G401.6 (cell line): ENCODE results near the gene NCF2.

Experiments
- FAIRE-seq: peaks from 2 replicates; lab custom pipeline; 2012; peaks lifted over from hg19 to GRCh38; lab: Jason Lieb, UNC

NCF2 gene

GRCh38 chr1:183583466-183583865, 6.8 kb downstream of the NCF2 start:
- FAIRE-seq: no peak

- no peak for FAIRE-seq
Observed at GRCh38 chr1:183582021-183582713, 8.1 kb downstream of the NCF2 start.

DNA sequence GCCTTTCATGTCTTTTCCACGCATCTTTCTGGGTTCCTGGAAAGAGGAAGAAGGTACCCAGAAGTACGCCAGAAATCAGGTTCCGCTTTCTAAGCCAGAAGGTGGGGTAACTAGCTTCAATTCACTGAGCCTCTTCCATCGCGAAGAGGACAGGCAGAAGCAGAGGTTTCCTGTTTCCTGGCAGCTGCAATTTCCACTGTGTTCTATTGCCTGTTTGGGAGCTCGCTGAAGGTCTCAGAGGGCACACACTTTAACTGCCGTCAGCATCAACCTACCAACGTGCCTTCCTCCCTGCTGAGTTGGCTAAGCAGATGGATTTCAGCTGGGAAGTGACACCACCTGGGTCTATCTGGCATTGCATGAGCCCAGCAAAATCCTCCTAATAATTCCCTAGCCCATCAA, 10.0 kb downstream of the NCF2 start:
- no peak for FAIRE-seq

DNA sequence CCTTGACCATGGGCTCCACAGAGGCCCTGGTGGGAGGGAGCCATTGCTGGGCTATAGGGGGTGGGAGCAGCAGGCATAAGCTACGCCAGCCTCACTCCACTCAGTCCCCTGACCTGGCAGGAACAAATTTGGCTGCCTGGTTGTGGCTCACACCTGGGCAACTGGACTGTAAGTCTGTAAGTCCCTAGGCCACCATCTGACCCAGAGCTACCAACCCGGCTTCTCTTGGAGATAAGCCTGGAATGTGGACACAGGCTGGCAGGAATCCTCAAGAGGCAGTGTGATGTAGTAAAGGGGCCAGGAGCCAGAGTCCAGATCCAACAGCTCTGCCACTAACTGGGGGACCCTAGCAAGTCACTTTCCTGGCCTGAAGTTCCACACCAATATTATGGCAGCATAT, 11.4 kb downstream of the NCF2 start:
- no peak for FAIRE-seq

DNA sequence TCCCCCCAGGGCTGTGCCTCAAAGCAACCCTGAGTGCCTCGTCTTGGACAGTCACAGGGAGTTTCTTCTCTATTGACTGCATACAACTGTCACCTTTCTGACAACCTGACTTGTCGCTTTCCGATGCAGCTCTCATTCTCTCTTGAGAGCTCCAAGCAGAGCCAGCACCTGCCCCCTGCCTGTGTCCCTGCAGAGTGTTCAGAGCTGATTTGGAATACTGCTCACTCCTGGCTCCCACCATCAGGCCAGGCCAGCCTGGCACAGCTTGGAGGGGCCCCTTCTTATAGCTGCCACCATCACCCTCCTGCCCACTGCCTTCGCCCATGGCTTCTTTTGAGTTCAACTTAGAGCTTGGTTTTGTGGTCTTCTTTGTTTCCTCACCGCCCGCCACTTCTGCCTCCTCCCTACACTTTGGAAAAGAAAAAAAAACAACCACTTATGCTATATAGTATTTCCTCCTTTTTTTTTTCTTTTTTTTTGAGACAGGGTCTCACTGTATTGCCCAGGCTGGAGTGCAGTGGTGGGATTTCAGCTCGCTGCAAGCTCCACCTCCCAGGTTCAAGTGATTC, 12.3 kb downstream of the NCF2 start:
- FAIRE-seq: no peak

DNA sequence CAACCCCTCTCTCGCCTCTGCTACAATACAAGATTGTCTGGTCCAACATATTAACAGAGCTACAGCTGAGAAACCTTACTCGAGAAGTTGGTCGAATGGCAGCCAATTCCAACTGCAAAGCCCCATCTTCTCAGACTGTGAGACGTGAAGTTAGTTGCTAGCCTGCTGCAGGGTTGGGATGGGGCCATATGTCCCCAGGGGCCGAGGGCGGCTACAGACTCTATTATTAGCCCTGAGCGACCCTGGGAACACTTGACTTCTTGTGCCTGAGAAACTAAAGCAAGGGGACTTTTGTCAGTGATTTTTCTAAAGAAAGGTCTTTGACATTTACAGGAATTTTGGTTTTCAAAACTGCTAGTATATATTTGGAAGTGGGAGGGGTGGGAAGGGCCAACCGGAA, 13.7 kb downstream of the NCF2 start:
- no peak for FAIRE-seq

GRCh38 chr1:183575606-183576005, 14.7 kb downstream of the NCF2 start:
- no peak for FAIRE-seq

DNA sequence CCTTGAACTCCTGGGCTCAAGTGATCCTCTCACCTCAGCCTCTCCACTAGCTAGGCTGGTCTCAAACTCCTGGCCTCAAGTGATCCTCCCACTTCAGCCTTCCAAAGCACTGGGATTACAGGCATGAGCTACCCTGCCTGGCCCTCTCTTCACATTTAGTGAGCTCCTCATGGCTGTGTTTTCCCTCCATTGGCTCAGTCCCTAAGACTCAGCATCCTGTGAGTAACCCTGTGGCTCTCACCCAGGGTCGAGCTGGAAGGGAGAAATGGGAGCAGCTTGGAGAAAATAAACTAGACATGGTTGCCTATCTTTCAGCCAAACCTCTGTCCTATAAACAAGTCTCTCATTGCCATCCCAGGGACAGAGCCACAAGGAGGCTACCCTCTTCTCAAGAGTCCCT, 17.5 kb downstream of the NCF2 start:
- FAIRE-seq: no peak

DNA sequence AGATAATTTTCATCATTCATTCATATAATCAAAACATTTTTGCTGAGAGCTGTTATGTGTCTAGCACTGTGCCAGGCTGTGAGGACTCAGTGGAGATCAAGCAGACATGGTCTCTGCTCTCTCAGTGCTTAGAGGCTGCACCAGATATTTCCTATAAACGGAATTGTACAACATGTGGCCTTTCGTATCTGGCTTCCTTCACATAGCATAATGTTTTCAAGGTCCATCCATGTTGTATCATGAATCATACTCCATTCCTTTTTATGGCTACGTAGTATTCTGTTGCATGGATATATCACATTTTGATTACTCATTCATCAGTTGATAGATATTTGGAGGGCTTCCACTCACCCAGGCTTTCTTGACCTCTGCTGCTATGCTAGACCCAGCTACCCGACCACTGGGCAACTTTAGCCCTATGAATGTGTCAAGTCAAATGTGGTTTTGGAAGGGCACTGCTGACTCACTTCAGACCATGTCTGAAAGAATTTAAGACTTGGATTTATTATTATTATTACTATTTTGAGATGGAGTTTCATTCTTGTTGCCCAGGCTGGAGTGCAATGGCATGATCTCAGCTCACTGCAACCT, 18.5 kb downstream of the NCF2 start:
- no peak for FAIRE-seq

DNA sequence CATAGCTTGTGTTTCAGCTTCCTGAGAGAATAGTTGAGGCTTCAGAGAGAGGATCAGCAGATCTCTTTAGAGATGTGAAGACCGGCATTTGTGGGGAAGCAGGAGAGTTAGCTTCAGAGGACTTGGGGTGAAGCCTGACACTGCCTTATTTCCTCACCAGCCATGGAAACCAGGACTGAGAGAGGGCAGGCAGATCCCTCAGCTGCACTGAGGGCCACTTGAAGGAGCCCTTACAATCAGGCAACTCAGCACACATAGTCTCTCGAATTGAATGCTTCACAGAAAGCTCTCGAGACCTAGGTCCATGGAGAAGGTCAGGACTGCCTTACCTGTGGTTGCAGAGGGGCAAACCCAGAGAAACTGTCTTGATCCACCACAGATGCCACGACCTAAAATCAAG, 19.8 kb downstream of the NCF2 start:
- no peak for FAIRE-seq

DNA sequence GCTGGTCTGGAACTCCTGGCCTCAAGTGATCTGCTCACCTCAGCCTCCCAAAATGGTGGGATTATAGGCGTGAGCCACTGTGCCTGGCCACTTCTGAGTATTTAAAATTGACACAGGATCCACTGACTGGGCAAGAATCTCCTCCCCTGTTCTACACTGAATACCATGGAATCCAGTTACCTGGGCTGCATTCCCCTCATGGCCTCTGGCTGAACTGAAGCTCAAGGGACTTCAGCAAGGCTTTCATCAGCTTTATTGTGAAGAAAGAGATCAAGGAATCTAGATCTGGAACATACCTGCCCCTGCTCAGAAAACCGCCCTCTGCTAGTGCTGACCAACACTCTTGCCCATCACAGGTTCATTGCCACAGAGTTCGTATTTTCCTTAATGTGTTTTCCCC, 20.5 kb downstream of the NCF2 start:
- FAIRE-seq: no peak

DNA sequence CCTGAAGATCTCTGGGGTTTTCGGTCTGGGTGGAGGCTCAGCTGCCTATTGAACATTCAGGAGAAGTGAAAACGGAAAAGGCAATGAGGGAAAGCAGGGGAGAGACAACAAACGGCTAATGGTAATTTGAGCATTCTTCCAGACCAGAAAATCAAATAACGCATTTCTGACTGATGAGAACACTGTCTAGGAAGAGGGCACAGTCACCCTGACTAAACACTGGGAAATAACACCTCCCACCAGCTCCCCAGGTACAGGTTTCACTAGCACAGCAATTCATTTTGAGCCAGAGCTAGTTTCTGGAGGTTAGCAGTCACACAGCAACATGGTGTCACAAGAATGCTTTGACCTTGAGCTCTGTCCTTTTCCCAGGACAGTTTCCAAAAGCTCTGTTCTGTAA, 21.1 kb downstream of the NCF2 start:
- no peak for FAIRE-seq

DNA sequence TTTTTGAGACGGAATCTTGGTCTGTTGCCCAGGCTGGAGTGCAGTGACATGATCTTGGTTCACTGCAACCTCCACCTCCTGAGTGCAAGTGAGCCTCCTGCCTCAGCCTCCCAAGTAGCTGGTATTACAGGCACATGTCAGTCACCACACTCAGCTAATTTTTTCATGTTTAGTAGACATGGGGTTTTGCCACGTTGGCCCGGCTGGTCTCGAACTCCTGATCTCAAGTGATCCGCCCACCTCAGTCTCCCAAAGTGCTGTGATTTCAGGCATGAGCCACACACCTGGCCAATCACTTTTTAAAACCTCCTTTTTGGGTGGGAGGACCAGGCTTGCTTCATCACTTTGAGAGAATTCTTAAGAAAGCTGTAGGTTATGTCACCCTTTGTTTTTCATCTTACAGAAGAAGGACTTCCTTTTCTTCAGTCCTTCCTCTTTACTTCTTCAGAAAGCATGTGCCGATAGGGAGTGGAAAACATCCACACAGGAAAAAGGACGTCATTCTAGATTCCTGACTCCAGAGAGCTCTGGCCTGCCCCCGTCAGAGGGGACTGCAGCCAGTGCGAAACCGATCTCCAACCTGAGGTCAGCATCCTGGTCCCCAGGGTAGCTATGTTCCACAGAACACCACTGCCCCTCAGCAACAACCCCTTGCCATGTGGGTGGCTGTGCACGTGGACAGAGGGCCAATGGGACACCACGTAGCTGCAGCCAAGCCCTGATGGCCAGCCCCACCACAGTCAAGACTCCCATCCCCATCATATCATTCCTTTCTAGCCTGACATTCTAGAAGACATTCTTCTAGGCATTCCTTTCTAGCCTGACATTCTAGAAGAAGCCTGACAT, 21.9 kb downstream of the NCF2 start:
- FAIRE-seq: no peak

DNA sequence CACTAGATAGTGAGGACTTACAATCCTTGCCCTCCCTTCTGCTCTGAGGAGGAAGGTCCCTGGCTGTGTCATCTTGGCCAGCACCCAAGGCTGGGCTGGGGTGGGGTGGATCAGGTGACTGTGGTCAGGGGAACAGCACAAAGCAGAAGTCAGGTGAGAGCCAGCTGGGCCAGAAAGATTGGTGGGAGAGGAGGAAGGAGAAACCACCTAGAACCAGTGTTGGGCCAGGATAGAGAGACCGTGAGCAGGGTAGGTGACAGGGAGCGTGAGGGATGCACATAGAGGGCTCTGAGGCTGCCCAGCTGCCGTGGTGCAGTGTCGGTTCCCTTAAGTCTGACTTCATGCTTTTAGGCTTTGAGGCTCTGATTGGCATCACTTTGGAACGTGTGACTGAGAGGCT, 22.7 kb downstream of the NCF2 start:
- FAIRE-seq: no peak

DNA sequence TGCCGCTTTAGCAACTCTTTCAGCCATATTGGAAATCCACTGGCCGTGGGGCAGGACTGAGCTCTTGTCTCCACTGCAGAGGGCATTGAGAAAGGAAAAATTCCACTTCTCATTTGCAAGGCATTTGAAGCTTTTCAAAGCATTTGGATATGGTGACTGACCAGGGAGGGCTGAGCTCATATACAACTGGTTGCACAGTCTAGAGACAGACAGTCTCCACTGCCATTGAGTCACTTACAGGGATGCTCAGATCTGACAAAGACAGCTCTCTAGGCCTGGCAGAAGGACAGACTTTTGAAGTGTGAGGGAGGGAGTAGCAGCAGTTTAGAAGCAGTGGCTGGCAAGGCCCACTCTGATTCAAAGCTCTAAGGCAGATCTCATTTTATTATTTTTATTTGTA, 24.2 kb downstream of the NCF2 start:
- FAIRE-seq: no peak

- FAIRE-seq: no peak
Observed at GRCh38 chr1:183565261-183565660, 25.0 kb downstream of the NCF2 start.

GRCh38 chr1:183562701-183563100, 27.6 kb downstream of the NCF2 start:
- no peak for FAIRE-seq

GRCh38 chr1:183559061-183559460, 31.2 kb downstream of the NCF2 start:
- FAIRE-seq: no peak

DNA sequence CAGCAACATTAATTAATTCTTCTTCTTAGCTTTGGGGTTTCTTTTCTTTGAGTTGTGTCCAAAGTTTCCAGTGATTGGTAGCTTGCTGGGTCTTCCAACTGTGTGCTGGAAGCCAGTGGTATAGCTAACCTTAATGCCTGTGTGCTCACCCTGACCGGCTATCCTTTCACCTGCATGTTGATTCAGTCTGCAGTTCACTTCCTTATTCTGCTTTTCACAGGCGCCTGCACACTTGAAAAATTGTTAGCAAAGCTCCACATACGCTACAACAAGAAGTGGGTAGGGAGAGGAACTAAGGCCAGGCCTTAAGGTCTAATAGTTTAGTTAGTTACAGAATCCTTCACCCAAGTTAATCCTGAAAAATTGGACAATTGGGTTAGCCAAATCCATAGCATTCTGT, 35.7 kb downstream of the NCF2 start:
- FAIRE-seq: no peak

DNA sequence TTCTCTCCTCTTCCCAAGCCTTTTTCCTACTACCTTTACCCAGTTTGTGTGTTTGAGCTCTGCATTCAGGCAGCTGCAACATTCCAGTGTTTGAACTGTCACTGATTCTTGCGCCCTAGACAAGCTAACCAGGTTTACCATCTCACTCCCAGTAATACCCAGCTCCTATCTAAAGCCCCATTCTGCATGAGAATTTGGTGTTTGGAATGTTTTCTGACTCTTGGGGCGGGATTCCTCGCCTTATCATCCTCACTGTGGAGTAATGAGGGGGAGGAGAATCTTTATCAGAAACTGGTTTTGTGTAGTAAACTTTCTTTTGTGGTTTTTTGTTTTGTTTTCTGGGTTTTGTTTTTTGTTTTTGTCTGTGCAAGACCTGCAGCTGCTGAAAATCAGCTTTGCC, 36.5 kb downstream of the NCF2 start:
- no peak for FAIRE-seq

GRCh38 chr1:183553331-183553730, 36.9 kb downstream of the NCF2 start:
- no peak for FAIRE-seq

DNA sequence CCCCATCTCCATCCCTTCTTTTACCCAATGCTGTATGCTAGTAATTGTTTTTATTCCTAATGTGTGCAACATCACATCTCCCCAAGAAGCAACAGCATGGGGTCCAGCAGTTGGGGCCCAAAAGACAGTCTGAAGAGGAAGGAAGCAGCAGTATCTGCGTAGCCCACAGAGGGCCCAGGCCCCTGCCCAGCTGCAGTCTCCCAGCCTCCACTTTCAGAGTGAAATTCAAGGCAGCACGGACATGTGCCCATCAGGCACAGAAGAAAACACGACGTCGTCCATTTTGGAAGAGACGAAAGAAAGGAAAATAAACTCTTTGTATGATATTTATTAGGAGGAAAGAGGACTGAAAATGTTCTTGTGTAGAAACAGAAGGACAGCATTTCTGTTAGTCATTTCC, 37.4 kb downstream of the NCF2 start:
- no peak for FAIRE-seq

- FAIRE-seq: no peak
Observed at GRCh38 chr1:183552441-183552840, 37.8 kb downstream of the NCF2 start.
